Stimulated activated CD8-positive, alpha-beta memory T cell treated with anti-CD3 and anti-CD28 coated beads, Interleukin-15, amount 100 ng/mL, for 1 hour (primary cell): ENCODE results near the gene FARSB.
"Not testable (repeated sequence)": the region's sequence is repeated elsewhere in the genome, so short reads cannot be mapped to it uniquely, and the experiment has no call there.

ENCODE experiments used
- DNase-seq: peaks from one replicate; pipeline ENCODE4 v3.0.0-alpha.2; 2020; ENCODE audit warnings: low read depth

The FARSB gene

DNA sequence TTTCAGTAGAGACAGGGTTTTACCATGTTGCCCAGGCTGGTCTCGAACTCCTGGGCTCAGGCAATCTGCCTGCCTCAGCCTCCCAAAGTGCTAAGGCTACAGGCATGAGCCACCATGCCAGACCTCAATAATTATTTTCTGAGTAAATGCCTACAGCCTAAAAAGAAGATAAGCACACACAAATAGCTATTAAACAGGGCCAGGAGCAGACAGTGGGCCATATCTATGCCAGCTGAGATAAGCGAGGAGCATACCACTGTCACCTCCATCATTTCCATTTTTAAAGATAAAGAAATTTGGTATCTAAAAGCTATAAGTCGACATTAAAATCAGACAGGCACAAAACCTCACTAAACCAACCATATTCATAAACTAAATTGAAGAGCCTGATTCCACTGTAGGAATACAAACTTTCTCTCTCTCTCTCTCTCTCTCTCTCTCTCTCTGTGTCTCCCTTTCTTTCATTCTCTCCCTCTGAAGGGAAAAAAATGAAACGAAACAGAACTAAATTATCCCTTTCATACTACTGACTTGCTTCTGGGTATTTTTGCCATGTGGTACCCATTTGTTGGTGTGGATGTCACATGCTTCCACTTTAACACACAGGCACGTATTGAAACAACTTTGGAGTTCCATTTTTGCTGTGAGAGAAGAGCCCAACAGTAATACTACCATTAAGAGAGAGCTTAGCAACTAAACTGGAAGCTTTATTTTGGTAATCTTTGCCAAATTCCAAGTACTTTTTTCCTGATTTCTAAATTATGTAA, 51.0 kb downstream of the FARSB start:
- DNase-seq: no peak

DNA sequence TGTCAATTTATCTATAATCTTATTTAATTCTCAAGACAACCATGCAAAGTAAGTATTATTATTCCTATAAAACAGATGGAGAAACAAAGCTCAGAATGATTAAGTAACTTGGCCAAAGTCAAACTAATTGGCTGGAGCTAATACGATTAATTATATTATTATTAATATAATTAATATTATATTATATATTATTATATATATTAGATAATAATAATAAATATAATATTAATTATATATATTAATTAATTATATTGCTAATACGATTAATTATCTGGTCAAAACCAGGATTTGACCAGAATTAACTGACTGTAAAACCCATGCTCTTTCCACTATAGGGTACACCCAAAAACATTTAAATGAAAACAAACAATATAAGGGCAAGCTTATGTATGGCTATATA, 52.4 kb downstream of the FARSB start:
- no peak for DNase-seq

DNA sequence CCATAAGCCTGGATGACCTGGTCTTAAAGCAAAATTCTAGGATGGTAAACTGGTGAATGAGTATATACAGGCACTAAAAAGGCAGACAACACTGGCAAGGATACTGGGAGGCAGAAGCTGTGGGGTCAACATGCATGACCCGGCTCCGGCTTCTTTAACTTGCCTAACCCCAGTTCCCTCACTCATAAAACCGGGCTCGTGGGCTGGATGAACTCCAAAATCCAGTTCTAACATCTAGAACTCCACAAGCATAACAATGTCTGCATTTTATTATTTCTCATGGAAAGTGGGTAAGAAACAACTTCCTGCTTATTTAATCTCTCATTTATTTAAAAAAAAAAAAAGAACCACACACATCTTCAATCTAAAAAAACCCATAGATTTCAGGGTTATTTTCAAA, 57.3 kb downstream of the FARSB start:
- no peak for DNase-seq

DNA sequence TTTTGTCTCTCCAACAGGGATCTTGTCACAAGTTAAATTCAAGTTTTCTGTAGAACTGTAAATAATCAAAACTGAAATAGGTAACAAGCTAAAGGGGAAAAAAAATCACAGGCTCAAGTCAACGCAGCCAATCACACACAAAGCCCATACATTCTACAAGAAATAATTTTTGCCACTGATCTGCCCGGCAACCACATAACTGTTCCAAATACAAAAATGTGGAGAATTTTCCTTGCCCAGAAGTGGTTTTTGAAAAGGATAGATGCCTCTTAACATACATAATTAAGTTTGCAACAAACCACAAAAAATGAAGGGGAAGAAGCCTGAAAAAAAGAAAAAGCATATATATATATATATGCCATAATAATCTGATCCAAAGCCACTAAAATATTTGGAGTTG, 60.3 kb downstream of the FARSB start:
- DNase-seq: no peak

DNA sequence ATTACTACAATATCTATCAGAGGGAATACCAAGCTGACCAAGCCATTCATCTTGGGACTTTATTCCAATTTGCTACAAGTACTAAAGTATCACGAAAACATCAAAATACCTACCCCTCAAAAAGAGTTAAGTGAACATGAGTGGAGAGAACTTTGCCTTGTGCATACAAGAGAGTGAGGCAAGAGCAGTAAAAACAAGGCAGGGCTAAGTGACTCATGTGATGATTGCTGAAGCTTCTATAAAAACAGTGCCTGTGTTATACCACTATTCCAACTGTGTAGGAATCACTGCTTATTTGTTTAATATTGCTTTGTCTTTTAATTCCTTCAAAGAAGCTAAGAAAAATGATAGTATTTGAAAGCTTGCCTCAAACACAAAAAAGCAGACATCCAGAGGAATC, 61.2 kb downstream of the FARSB start:
- no peak for DNase-seq

DNA sequence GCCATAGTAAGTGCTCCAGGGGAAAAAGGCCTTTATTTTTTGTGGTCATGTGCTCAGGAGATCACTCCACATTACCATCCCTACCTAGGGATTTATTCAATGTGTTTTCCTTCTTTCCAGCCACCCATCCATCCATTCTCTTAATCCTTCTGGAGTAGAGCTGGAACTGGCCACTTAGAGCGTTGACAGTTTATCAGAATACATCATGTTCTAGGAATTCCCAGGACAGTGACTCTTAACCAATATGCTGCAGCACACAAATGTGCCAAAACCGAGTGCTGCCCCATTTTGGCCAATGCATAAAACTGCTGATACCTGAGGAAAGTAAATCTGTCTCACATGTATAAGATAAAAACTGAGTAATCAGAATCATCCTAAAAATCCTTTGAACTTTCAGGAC, 63.7 kb downstream of the FARSB start:
- no peak for DNase-seq

DNA sequence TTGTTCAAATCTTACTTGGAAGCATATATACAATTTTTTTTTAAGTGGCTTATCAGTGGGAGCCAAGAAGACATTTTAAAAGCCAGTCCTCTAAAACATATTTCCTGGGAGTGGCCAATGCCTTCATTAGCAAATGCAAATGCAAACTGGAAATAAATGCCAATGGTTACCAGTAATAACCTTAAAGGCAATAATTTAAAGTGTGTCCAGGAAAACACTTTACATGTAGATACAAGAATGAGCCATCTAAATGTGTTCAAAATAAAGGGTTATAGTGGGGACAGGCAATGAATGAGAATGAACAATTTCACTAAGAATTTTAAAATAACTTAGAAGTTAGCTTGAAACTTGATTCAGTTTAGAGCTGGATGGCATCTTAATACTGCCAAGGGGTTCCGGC, 64.2 kb downstream of the FARSB start:
- DNase-seq: no peak

DNA sequence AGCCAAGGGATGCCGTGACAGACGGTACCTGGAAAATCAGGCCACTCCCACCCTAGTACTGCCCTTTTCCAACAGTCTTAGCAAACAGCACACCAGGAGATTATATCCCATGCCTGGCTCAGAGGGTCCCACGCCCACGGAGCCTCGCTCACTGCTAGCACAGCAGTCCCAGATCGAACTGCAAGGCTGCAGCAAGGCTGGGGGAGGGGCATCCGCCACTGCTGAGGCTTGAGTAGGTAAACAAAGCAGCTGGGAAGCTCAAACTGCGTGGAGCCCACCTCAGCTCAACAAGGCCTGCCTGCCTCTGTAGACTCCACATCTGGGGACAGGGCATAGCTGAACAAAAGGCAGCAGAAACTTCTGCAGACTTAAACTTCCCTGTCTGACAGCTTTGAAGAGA, 71.3 kb downstream of the FARSB start:
- not testable (repeated sequence) for DNase-seq

DNA sequence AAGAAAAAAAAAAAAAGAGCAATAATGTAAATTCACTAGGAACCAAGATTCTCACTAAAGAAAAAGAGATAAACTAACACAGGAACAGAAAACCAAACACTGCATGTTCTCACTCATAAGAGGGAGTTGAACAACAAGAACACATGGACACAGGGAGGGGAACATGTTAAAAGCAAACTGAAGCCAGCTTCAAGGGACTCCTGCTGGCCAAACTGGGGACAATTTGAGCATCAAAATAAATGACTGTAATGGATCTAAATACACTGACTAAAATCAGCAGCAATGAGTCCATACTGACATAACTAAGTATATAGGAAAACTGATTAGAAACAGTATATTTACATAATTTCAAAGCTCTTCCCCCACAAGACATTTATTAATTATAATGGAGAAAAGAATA, 73.0 kb downstream of the FARSB start:
- no peak for DNase-seq

DNA sequence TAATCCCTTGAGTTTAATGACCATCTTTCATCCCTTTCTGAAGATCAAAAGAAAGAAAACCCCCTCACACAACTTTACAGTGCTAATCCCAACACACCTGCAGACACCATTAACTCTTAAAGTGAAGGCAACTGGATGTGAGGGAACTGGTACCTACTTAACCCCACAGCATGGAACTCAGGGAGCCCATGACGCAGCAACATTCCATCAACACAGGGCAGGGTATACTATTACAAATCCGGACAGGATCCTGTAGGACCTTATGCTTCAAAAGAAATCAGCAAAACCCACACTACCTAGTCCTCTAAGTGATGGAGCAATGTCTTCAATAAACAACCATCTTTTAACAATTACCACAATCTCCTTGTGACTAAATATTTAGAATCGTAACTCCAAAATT, 78.6 kb downstream of the FARSB start:
- DNase-seq: no peak

DNA sequence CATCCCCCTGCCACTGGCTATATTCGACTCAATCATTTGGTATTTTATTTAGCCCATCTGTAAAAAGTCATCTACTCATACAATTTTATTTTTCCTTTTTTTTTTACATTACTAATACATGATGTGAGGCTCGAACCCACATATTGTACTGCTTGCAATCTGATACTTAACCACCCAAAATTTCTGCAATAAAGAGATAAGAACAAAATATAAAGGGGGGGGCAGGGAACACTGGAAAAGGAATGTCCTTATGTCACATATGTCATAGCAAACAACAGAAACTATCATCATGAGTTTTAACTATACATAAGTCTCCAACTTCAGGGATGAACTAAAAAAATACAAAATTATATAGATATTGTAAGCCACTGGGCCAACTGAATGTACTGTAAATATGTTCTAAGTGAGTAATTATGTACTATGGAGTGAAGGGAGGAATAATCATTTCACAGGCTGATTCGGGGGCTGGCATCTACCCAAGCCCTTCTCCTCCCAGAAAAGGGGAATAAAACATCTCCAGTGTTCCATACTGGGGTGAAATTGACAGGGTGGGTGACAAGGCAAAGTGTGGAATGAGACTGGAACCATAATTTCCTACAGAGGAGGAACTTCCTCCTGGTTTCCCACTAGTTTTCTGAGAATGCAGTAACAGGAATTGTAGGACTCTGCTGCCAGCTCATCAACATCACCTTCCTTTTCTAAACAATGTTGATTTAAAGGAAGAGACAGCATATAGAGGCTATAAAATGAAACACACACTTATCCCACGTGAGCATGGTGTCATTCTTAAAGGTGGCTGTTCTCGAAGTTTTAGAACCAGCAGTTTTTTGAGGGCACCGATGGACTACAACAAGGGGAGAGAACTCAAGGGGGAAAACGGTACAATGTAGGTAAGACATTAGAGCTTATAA, 79.5 kb downstream of the FARSB start:
- DNase-seq: no peak

DNA sequence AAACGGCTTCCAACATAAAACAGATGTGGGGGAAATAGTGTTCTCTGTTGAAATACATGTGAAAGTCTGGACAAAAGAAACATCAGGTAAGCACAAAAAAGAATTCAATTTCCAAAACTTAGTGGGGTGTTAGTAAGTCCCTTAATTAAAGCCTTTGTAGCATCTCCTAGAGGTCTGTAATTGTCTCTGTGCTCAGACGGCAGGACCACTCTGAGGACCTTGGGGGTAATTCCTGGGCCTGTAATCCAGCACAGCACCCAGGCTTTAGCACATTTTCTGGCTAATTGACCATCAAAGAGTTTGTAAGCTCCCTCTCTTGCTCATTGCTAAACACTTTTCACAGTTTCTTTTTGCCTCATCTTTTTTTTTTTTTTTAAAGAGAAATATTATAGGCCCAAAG, 80.3 kb downstream of the FARSB start:
- no peak for DNase-seq

DNA sequence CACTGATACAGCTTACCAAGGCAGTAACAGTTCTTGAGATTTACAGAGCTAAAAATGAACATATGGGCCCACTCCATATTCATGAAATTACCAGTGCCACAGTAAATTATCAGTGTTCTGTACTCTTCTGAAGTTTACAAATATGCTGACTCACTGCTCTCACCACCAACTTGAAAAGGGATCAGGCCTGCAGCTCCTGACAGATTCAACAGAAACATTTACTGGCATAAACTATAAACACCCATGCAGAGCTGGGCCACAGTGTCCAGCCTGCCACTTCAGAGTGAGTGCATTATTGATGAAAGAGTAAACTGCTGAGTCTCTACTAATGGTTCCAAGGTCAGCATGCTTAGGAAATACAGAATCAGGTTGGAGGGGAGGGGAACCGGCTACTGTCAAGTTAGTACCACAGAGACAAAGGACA, 83.1 kb downstream of the FARSB start:
- no peak for DNase-seq

DNA sequence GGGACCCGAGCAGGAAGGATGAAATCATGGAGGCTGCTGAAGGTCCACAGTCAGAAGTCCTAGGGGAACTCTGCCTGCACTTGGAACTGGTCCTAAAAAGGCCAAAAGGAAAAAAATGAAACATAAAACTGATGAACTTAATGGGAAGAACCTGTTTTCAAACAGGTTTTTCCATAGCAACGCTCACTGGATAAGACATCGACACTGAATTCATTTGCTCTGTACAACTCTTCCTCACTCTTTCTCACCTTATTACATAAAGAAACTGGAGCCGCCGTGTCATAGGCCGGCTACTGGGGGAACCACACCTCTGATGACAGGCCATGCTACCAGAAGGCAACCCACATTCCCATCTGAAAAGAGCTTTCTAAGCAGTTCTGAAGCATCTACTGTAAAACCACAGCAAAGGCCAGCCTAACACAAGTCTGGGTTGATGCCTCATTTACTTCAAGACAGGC, 83.6 kb downstream of the FARSB start:
- no peak for DNase-seq

DNA sequence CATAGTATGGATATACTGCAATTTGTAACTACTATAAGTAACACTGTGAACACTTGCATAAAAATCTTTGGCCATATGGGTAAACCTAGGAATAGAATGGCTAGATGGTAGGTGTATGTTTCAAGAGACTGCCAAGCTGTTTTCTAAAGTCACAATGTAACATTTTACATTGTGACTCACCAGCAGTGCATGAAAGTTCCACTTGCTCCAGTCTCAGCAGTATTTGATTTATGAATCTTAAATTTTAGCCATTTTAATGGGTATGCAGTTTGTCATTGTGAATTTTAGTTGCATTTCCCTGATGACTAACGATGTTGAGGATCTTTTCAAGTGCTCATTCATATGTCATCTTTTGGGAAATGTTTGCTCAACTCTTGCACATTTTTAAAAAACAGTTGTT, 86.1 kb downstream of the FARSB start:
- no peak for DNase-seq

DNA sequence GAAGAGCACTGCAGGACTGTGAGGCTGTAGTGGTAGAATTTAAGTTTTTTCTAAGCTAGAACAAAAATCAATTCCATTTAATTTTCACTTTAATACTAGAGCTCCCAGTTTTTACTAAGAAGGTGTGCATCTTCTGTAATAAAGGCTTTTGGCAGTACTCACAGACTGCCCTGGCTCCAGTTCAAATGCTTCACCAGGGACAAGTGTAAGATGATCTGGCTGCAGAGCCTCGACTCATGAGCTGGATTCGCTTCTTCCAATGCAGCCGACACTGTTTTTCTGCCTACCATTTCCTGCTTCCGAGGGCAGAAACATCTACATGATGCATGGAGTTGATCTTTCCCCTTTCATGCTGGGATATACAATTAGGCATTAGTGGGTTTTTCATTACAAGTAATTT, 87.0 kb downstream of the FARSB start:
- no peak for DNase-seq

DNA sequence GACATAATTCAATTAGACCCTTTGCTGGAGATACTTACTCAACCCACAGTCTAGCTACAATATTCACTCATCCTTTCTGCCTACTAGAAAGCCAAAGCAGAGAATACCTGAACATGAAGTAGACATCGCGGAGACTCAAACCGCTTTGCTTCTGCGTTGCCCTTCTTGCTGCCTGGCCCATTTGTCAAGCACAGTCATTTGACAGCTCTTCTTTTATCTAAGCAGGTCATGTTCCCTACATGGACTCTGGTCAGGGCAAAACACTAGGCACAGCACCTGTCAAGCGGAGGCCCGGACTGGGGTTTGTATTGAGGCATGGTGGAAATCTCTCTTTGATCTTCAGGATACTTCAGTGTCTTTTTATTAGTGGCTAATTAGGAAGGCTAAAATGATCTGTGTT, 89.7 kb downstream of the FARSB start:
- DNase-seq: no peak

DNA sequence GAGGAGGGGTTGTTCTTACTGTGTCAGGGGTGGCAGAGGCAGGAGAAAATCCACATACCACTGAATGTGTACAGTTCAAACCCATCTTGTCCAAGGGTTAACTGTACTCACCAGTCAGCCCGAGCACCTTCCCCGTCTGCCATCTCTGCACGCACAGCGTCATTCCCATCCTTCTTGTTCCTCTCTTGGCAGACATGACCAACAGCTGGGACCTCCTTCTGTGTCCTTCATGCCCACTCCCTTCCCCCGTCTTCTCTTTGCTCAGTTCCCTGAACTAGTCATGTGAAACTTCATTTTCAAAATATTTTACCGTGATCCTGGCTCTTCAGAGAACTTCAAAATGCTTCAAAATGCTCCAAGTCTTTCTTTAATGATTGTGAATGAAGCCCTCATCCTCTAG, 92.0 kb downstream of the FARSB start:
- no peak for DNase-seq

DNA sequence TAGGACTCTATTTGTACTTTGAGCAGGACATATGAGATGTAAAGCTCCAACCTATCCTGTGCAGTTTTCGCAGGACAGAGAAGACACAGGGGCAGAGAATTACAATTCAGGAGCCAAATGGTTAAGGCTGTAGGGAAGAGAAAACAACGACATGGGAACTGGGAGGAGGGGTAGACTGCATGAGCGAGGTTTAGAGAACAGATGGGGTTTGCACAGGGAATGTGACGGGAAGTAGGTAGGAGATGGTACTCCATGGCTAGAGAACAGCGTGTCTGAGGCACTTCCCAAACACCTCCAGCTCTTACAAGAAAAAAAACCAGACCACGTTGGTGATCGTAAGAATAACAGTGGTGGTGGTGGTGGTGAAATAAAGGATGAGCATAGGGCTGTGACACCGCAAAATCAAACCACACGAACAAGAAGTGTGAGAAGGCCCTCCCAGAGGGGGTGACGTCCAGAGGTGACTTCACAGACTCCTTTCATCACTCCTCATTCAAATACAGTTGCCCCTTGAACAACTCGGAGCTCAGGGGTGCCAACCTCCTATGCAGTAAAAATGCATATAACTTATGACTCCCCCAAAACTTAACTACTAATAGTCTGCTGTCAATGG, 92.7 kb downstream of the FARSB start:
- DNase-seq: no peak

DNA sequence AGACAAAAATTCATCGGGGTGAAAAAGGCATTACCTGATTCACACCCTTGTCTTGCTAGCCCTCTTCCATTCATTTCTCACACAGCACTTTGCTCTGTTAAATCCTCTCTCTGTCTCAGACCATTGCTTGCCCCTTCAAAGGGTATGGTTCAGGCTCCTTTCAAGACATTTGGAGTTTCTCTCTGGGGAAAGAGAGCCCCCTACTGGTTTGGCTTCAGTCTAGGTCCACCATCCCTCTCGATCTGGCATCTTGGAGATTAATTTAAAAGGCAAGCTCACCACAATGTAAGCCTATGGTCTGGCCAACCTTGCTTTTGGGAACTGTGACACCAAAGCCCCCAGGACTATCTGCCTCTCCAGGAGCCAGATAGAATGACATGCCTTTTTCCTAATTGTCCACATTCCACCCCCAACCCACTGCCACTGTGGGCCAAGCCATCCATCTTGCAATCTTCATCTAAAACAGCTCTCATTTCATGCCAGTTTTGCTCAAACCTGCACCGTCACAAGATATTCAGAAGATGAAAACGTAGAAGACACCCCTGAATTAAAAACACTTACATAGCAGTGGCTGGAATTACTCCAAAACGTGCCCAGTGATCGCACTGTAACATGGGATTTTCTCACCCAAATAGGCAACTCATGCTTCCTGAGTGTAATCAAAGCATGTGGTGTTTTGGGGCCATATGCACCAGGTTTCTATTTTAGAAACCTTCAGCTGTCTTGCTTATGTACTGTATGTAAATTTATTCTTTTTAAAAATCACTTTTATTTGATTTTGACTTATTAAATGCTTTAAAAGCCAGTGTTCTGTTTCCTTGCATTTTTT, 93.9 kb downstream of the FARSB start:
- no peak for DNase-seq

DNA sequence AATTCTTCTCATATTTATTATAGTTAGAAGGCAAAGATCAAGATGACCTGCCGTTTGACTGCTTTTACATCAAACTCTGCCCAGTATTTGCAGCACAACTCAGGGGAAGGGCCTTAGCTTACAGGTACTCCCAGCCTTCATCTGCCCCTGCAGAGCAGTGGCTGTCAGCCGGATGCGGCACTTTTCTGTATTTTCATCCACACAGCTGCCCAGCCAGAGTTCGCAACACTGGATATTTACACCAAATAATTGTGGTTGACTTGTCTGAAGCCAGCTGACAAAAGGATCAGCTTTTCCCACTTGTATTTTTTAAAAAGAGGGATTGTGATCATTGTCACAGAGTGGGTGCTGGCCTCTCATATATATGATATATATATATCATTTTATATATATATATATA, 94.7 kb downstream of the FARSB start:
- no peak for DNase-seq

DNA sequence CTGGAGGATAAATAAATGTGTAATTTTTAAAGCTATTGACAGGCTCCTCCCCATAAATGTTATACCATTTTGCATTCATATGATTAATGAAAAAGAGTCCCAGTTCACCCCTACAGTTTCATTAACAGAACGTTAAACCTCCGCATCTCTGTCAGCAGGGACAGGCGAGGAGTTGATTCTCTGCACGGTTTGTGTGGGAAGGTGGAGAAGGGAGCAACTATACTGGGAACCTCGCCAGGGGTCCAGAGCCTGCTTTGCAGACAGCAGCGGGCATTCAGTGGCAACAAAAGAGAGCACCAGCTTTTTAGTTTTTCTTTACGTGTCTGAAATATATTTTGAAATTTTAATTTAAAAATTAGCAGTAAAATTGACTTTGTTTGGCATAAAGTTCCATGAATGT, 101.4 kb downstream of the FARSB start:
- DNase-seq: no peak
